IPS-15b (cell line): ENCODE measurements around the gene MRPL41.

Experiments
- H3K27me3 ChIP-seq: one replicate; pipeline ENCODE4 v1.6.1; 2013; ENCODE audit warnings: low read length; ENCODE audit not compliant: control insufficient read depth, insufficient read depth
- H3K36me3 ChIP-seq: one replicate; pipeline ENCODE4 v1.6.1; 2013; ENCODE audit warnings: low read length; ENCODE audit not compliant: control insufficient read depth, insufficient read depth
- H3K4me1 ChIP-seq: one replicate; pipeline ENCODE4 v1.6.1; 2013; ENCODE audit warnings: mild to moderate bottlenecking, low read length; ENCODE audit not compliant: control insufficient read depth, insufficient read depth
- H3K4me3 ChIP-seq: one replicate; pipeline ENCODE4 v1.5.1; 2013; ENCODE audit warnings: low read depth, low read length
- H3K9ac ChIP-seq: one replicate; pipeline ENCODE4 v1.6.1; 2013; ENCODE audit warnings: low read depth, mild to moderate bottlenecking, low read length
- H3K9me3 ChIP-seq: one replicate; pipeline ENCODE4 v1.6.1; 2013; ENCODE audit warnings: mild to moderate bottlenecking, low read length; ENCODE audit not compliant: control insufficient read depth, insufficient read depth

Gene MRPL41

DNA sequence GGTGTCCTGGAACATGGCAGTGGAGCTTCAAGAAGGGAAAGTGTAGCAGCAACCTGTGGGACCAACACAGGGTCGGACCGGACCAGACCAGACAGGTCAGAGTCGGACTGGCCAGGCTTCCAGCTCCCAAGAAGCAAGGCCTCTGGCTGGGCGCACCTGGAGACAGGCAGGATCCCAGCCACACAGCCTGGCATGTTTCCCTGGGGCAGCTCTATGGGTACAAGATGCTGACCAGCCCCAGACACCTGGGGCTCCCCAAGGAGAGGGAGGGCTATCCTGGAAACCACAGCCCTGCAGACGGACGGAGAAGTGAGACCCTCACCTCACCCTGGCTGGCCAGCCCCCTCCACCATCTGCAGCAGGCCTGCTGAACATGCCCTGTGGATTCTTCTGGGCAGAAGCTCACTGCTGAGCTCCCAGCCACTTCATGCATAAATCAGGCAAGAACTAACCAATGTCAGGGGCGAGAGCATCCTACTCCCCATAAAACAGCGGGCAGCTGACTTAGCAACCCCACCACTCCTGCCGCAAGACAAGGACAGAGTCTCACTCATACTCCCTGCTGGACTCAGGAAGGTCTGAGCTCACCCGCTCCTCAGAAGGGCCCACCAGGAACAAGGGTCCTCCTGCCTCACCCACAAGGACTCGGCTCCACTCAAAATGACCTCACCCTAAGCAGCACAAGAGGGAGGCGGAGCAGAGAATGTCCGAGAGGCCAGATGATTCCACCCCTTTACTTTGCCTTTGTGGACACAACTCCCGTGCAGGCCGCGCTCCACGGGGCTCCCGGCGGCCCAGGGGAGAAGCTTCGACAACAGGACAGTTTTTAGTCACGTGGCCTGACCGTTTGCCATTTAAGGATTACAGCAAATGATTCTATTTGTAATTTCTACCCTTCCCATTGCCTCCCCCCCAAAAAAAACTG, 29.9 kb downstream of the MRPL41 start:
- no peaks in the 10 kb centered on the region for H3K27me3 ChIP-seq
- H3K36me3 ChIP-seq, result peaks cover 46% of the 10 kb centered on the region
- H3K9ac ChIP-seq, result peak overlapping the region; percentile 37
- H3K4me1 ChIP-seq, result peaks cover 2% of the 10 kb centered on the region
- no peak overlapping the region for H3K4me3 ChIP-seq
- no peaks in the 10 kb centered on the region for H3K9me3 ChIP-seq

DNA sequence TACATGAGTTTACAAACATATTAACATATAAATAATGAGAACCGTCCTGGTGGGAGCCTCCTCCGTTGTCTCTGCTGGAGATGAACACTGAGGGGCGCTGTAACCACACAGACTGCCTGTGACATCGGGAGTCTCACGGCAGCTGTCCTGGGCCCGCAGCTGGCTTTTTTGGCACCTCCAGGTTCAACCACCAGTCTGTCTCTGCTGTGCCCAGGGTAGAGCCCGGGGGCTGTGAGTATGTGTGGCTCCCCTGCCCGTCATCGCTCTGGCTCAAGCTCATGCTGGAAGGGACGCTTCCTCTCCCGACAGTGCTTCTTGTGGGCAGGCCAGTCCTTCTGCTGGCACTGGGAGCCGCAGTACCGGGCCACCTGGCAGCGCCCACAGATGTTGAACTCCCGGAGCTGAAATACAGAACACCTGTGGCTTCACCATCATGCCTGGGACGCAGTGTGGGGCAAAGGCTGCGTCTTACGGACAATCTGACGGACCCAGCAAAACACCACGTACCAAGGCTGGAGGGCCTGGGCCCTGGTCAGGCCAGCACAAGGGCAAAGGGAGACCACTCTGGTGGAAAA, 30.7 kb downstream of the MRPL41 start:
- Histone ChIP-seq H3K4me3 (no peak overlapping the region), H3K9me3 (no peaks in the 10 kb centered on the region), H3K27me3 (no peaks in the 10 kb centered on the region), H3K9ac (no peak overlapping the region), H3K36me3 (peaks cover 53% of the 10 kb centered on the region), H3K4me1 (peaks cover 2% of the 10 kb centered on the region)

DNA sequence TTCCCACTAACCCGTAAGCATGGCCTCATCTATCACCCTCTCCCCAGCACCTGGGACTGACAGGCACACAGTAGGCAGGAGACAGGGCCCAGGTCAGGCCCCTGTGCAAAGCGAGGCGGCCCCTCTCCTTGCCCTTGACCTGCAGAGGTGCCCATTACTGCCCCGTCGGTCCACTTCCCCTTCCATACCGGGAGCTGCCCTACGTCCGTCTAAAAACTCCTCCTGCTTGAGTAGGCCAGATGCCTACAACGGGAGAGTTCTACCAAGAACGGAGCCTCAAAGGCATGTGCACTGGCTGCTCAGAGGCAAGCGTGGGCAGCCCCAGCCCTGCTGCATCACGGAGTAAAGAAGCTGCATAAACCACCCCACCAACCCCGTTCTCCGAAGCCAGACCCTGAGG, 31.7 kb downstream of the MRPL41 start:
- Histone ChIP-seq H3K27me3 (no peaks in the 10 kb centered on the region), H3K9me3 (no peaks in the 10 kb centered on the region), H3K9ac (no peak overlapping the region), H3K4me3 (no peak overlapping the region), H3K4me1 (peaks cover 2% of the 10 kb centered on the region), H3K36me3 (peaks cover 63% of the 10 kb centered on the region)

DNA sequence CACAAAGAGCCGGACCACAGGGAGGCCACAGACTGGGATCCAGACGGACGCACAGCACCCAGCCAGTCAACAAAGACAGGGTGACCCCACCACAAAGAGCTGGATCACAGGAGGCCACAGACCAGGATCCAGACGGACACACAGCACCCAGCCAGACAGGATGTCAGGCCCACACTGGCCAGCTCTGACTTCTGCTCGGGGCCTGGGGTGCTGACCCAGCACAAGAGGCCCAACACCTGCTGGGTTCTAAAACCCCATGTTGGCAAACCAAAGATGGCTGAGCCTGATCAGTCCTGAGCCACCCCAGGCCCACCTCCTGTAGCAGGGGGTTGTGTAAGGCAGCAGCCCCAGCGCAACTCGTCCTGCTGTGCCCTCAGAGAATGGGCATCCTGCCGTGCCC, 32.3 kb downstream of the MRPL41 start:
- Histone ChIP-seq H3K4me3 (no peak overlapping the region), H3K36me3 (peaks cover 69% of the 10 kb centered on the region), H3K9ac (no peak overlapping the region), H3K27me3 (no peaks in the 10 kb centered on the region), H3K9me3 (no peaks in the 10 kb centered on the region), H3K4me1 (peaks cover 2% of the 10 kb centered on the region)

DNA sequence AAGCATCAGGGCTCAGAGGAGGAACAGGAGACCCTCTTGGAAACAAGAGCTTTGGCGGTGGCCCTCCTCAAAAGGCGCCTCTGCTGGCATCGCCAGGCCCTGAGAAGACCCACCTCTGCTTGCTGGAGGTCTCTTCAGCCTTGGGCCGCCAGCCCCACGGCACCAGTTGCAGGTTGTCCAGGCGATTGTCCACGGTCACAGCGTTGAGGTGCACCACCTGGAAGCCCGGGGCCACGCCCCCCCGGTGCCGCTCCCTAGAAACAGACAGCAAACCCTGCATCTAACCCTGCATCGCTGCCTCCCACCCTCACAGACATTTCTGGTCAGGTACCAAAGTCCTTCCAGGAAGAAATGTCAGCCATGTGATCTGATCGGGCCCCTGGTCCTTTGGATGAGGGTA, 35.2 kb downstream of the MRPL41 start:
- Histone ChIP-seq H3K9me3 (no peaks in the 10 kb centered on the region), H3K9ac (no peak overlapping the region), H3K4me3 (no peak overlapping the region), H3K27me3 (no peaks in the 10 kb centered on the region), H3K36me3 (peaks cover 62% of the 10 kb centered on the region), H3K4me1 (peaks cover 3% of the 10 kb centered on the region)

DNA sequence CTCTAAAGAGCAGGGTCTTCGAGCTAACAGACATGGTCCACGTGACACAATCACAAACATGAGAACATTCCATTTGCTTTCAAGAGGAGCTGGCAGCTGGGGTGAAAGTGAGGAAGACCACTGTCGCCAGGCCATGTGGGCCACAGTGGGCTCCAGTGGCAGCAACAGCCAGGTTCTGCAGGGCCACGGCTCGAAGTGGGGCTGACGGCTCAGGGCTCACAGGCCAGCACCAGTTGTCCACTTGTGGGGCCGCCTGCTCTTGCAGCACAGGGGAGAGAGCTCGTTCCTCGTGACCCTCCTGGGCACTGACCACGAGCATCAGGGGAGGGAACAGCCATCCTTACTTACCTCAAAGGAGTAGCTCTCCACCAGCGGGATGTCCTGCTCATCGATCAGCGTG, 36.6 kb downstream of the MRPL41 start:
- peak overlapping the region; percentile 9 for H3K9ac ChIP-seq
- H3K36me3 ChIP-seq, result peaks cover 49% of the 10 kb centered on the region
- no peaks in the 10 kb centered on the region for H3K27me3 ChIP-seq
- H3K4me1 ChIP-seq, result peaks cover 3% of the 10 kb centered on the region
- no peaks in the 10 kb centered on the region for H3K9me3 ChIP-seq
- H3K4me3 ChIP-seq, result no peak overlapping the region

DNA sequence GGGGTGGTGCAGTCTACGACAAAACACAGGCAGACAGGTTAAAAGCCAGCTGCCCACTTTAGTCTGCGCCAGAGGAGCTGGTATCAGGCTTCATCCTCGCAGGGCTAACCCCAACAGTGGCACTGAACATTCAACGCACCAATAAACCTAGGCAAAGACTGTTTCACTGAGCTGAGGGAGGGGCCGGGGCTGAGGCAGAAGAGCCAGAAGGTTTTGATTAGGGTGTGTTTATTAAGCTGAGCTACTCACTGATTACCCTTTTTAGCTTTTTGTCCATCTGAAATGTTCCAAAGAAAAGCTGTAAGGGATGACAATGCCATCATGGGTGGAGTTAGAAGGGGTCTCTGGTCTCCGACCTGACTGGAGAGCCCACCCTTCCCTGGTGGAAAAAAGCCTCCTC, 37.2 kb downstream of the MRPL41 start:
- Histone ChIP-seq H3K9me3 (no peaks in the 10 kb centered on the region), H3K27me3 (no peaks in the 10 kb centered on the region), H3K4me1 (peaks cover 3% of the 10 kb centered on the region), H3K36me3 (peaks cover 46% of the 10 kb centered on the region), H3K4me3 (peak overlapping the region; percentile 78), H3K9ac (peak overlapping the region; percentile 81)

DNA sequence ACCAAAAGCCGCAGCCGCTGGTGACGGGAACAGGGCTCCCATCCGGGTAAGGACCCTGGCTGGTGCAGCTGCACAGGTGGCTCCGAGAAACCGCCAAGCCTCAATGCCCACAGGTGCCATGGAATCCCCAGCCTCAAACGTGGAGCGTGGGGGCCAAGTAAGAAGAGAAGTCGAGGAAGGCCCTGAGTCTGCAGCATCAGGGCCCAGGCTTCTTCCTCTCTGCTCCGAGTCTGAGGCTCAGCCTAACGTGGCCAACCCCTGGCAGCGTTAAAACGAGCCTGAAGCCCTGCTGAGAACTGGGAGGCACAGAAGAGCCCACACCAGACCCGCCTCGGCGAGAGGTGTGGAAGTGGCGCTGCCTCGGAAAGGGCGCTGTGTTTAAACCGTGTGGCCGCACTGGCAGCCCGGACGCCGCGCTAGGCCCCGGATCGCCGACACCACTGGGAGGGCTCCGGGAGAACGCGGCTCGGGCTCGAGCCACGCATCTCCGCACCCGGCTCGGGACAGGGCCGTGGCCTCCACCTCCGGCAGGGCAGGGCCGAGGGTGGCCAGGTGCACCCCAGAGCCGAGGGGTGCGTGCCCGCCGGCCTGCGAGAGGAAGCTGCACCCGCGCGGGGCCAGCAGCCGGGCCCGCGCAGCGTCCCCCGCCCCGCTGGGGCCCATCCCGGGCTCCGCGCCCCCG, 37.9 kb downstream of the MRPL41 start:
- Histone ChIP-seq H3K36me3 (peaks cover 40% of the 10 kb centered on the region), H3K9me3 (no peaks in the 10 kb centered on the region), H3K4me3 (peak overlapping the region; percentile 78), H3K9ac (peak overlapping the region; percentile 81), H3K27me3 (no peaks in the 10 kb centered on the region), H3K4me1 (peaks cover 3% of the 10 kb centered on the region)

DNA sequence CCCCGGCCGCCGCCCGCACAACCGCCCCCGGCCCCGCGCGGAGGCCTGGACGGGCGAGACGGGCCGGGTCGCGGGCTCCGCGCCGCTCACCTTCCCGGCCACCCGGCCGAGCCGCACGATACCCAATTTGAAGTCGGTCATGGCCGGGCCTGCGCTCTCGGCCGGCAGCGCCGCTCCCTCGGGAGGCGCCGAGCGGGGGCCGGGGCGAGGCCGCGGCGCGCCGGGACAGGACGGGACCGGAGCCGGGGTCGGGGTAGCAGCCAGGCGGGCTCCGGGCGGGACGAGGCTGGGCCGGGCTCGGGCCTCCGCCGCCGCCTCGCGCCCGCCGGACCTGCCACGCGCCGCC, 38.4 kb downstream of the MRPL41 start:
- Histone ChIP-seq H3K9ac (no peak overlapping the region), H3K9me3 (no peaks in the 10 kb centered on the region), H3K27me3 (no peaks in the 10 kb centered on the region), H3K4me1 (peaks cover 3% of the 10 kb centered on the region), H3K36me3 (peaks cover 38% of the 10 kb centered on the region), H3K4me3 (peak overlapping the region; percentile 78)

DNA sequence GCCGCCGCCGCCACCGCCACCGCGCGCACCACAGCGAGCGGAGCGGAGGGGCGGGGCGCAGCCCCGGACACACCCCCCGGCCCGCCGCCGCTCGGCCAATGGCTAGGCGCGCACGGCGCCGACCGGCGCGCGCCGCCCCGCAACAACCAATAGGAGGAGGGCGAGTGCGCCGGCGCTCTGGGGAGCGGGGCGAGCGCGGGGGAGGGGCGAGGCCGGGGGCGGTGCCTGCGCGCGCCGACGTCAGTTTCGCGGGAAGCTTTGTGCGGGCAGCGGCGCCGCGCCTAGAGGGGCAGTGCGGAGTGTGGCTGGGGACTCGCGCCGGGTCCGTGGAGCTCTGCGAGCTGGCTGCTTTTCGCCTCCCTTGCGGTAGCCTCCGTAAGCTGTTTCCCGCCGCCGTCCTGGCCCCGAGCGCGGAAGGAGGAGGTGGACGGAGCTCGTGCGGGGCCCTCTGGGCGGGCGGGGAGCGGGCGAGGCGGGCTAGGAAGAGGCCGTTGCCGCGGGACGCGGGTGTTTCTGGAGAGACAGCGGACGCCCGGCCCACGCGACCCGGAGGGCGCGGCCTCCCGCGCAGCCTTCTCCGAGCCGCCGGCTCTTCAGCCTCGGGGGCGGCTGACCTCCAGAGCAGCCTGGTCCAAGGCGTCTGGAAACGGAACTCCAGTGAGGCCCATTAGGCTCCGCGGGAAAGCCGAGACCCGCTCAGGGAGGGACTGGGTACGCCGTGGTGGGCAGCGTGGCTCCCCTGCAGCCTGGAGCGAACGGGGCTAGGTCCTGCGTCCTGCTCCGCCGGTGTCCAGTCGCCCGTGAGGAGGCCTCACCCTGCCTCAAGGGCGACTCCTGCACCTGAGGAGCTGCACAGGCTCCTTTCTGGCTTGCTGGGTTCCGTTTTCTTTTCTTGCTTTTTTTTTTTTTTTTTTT, 39.0 kb downstream of the MRPL41 start, which contains the start of gene ZMYND19:
Gene ZMYND19, minus strand, starts transcription at position 44 of the 915 bp plus-strand sequence. CDS start 249 bp downstream, outside the sequence.
- H3K9me3 ChIP-seq, result no peaks in the 10 kb centered on the region
- peak within 1 kb of the TSS; percentile 78 for H3K4me3 ChIP-seq
- peaks cover 3% of the 10 kb centered on the region for H3K4me1 ChIP-seq
- peak within 1 kb of the TSS; percentile 81 for H3K9ac ChIP-seq
- H3K27me3 ChIP-seq, result no peaks in the 10 kb centered on the region
- H3K36me3 ChIP-seq, result peaks cover 36% of the 10 kb centered on the region

DNA sequence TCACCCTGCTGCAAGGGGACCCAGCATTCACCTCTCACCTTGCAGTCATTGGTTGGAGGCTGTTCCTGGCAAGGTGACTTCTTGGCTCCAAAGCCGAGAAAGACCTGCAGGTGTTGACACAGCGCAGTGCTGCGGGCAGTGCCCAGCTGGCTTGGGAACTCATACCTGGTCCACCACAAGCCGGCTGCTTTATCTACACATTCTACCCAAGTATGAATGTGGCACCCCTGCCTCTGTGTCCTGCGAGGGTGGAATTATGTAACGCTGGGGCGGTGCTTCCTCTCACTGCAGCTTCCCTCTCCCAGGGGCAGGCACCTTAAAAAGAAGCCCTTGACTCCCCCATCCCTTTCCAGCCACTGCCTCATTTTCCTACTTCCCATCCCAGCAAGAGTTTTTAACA, 41.1 kb downstream of the MRPL41 start:
- Histone ChIP-seq H3K9ac (no peak overlapping the region), H3K4me1 (peaks cover 3% of the 10 kb centered on the region), H3K9me3 (no peaks in the 10 kb centered on the region)

More for the DNA sequence above, 41.1 kb downstream of the MRPL41 start:
- no peaks in the 10 kb centered on the region for H3K27me3 ChIP-seq
- no peak overlapping the region for H3K4me3 ChIP-seq
- H3K36me3 ChIP-seq, result peaks cover 17% of the 10 kb centered on the region
